GM21717 (cell line): Measurements from ENCODE around the gene MRGPRX2.

Experiments used
- ATAC-seq: cut with Tn5 transposase; IDR thresholded peaks from one replicate; pipeline ENCODE4 v1.9.1; 2021; ENCODE audit warnings: mild to moderate bottlenecking, moderate library complexity; ENCODE audit not compliant: unreplicated experiment

The MRGPRX2 gene

GRCh38 chr11:19076744-19077589, 16.4 kb upstream of the MRGPRX2 start:
- ATAC-seq = no peak

GRCh38 chr11:19075636-19076035, 15.1 kb upstream of the MRGPRX2 start:
- ATAC-seq = no peak

- no peak for ATAC-seq
Measured at GRCh38 chr11:19073454-19074415, 13.2 kb upstream of the MRGPRX2 start.

- ATAC-seq = no peak
Measured at GRCh38 chr11:19072464-19072863, 11.9 kb upstream of the MRGPRX2 start.

GRCh38 chr11:19071255-19071654, 10.7 kb upstream of the MRGPRX2 start:
- peak; percentile 96 for ATAC-seq

GRCh38 chr11:19059833-19060232, 684 bp downstream of the MRGPRX2 start:
- ATAC-seq = no peak

GRCh38 chr11:19055905-19056304, 4.6 kb downstream of the MRGPRX2 start:
- no peak for ATAC-seq

- ATAC-seq = no peak
Measured at GRCh38 chr11:19055016-19055415, 5.5 kb downstream of the MRGPRX2 start.

GRCh38 chr11:19053909-19054308, 6.6 kb downstream of the MRGPRX2 start:
- no peak for ATAC-seq

GRCh38 chr11:19050281-19050680, 10.2 kb downstream of the MRGPRX2 start:
- ATAC-seq = no peak

- no peak for ATAC-seq
Measured at GRCh38 chr11:19049351-19049750, 11.2 kb downstream of the MRGPRX2 start.

- no peak for ATAC-seq
Measured at GRCh38 chr11:19040051-19040450, 20.5 kb downstream of the MRGPRX2 start.

- ATAC-seq = no peak
Measured at GRCh38 chr11:19039409-19039808, 21.1 kb downstream of the MRGPRX2 start.

- ATAC-seq = no peak
Measured at GRCh38 chr11:19032990-19033389, 27.5 kb downstream of the MRGPRX2 start.

- no peak for ATAC-seq
Measured at GRCh38 chr11:19027829-19028595, 32.5 kb downstream of the MRGPRX2 start.

GRCh38 chr11:19026862-19027261, 33.7 kb downstream of the MRGPRX2 start:
- no peak for ATAC-seq

GRCh38 chr11:19025481-19026406, 34.8 kb downstream of the MRGPRX2 start:
- no peak for ATAC-seq

GRCh38 chr11:19020831-19021230, 39.7 kb downstream of the MRGPRX2 start:
- ATAC-seq = no peak

GRCh38 chr11:19018901-19019300, 41.6 kb downstream of the MRGPRX2 start:
- ATAC-seq = no peak
